GM12878 (cell line): ENCODE data around the gene C2. TPM values are rescaled to one million over a fixed set of nuclear protein-coding genes. Genes with fewer than 3 reads are reported as not detected.
A peak's percentile ranks its signal among the peaks of the same experiment; 100 is the strongest.

Experiments
- ATAC-seq: fragments of 200-7000 bp; cut with Tn5 transposase; 3 replicates; pipeline ENCODE4 v1.9.1; 2020; ENCODE audit warnings: mild to moderate bottlenecking, moderate library complexity
- BruUV-seq: library from RNA; stranded (reverse); fragments of 400-500 nt; replicated peaks from 2 replicates; lab custom pipeline; 2021; lab: Mats Ljungman, UMichigan
- CTCF ChIA-PET: fragments of 300-600 bp; sonication (Branson Sonifier 250); formaldehyde crosslinking; extraction: SDS; loops from one replicate; lab custom pipeline; 2021; ENCODE audit warnings: inconsistent platforms; lab: Yijun Ruan, JAX
- POLR2A ChIA-PET: fragments of 350-600 bp; formaldehyde crosslinking; extraction: SDS; loops from one replicate; lab custom pipeline; 2021; ENCODE audit warnings: inconsistent platforms; lab: Charles Lee
- RAD21 ChIA-PET: fragments of 300-600 bp; sonication (Branson Sonifier 250); formaldehyde crosslinking; loops from one replicate; lab custom pipeline; 2023; ENCODE audit warnings: antibody characterized with exemption; ENCODE audit not compliant: unreplicated experiment; lab: Charles Lee
- SMC1A ChIA-PET: fragments of 300-600 bp; sonication (Branson Sonifier 250); formaldehyde crosslinking; loops from one replicate; lab custom pipeline; 2023; ENCODE audit not compliant: unreplicated experiment, uncharacterized antibody; lab: Charles Lee
- DNase-seq: peaks from one replicate; pipeline ENCODE4 v3.0.0-alpha.2; 2011; ENCODE audit warnings: low read depth, low spot score
- FAIRE-seq: peaks from 3 replicates; lab custom pipeline; 2011; peaks lifted over from hg19 to GRCh38; lab: Jason Lieb, UNC
- H2AFZ ChIP-seq: 2 replicates; pipeline ENCODE4 v1.6.0; 2011; ENCODE audit warnings: low read depth, low read length, control low read depth; ENCODE audit not compliant: control insufficient read depth
- H3K27ac ChIP-seq: 2 replicates; pipeline ENCODE4 v1.5.1; 2011; ENCODE audit warnings: control low read depth; ENCODE audit not compliant: control insufficient read depth, insufficient read depth
- H3K27me3 ChIP-seq, 2 experiments: replicated peaks in 1 of 2; 2 replicates each; pipeline versions ENCODE4 v1.6.0 to v1.6.1; 2011; ENCODE audit warnings: low read length in 1 of 2; ENCODE audit not compliant: control insufficient read depth in 2 of 2, insufficient read depth in 2 of 2
- H3K36me3 ChIP-seq, 2 experiments: 2 replicates each; pipeline ENCODE4 v1.5.1; 2011; ENCODE audit warnings: low read length in 1 of 2; ENCODE audit not compliant: control insufficient read depth in 2 of 2, insufficient read depth in 2 of 2
- H3K4me1 ChIP-seq: 2 replicates; pipeline ENCODE4 v1.6.1; 2011; ENCODE audit warnings: mild to moderate bottlenecking, low read length, moderate library complexity, mixed read lengths; ENCODE audit not compliant: control insufficient read depth, insufficient read depth
- H3K4me2 ChIP-seq: 2 replicates; pipeline ENCODE4 v1.6.0; 2011; ENCODE audit warnings: control low read depth; ENCODE audit not compliant: control insufficient read depth, insufficient read depth
- H3K4me3 ChIP-seq: fragments of 200-600 bp; sonication (generic); 2 replicates; pipeline ENCODE4 v1.5.1; 2016
- H3K79me2 ChIP-seq: 2 replicates; pipeline ENCODE4 v1.6.0; 2011; ENCODE audit warnings: low read length; ENCODE audit not compliant: control insufficient read depth, insufficient read depth
- H3K9ac ChIP-seq: 2 replicates; pipeline ENCODE4 v1.8.0; 2011; ENCODE audit warnings: low read length, control low read depth, mixed read lengths; ENCODE audit not compliant: control insufficient read depth, insufficient read depth
- H3K9me3 ChIP-seq: replicated peaks from 3 replicates; pipeline ENCODE4 v1.5.1; 2011; ENCODE audit warnings: mild to moderate bottlenecking, low read length; ENCODE audit not compliant: control insufficient read depth, insufficient read depth
- H4K20me1 ChIP-seq: 2 replicates; pipeline ENCODE4 v1.6.0; 2011; ENCODE audit not compliant: control insufficient read depth, insufficient read depth
- BACH1 ChIP-seq: fragments of 450-650 bp; IDR thresholded peaks from 2 replicates; pipeline ENCODE4 v1.6.1; 2017; ENCODE audit warnings: mild to moderate bottlenecking, borderline replicate concordance
- CBFB ChIP-seq: IDR thresholded peaks from 2 replicates; pipeline ENCODE4 v1.6.1; 2016; ENCODE audit warnings: antibody characterized with exemption, low read depth
- FOS ChIP-seq: IDR thresholded peaks from 3 replicates; pipeline ENCODE4 v1.6.1; 2011; ENCODE audit warnings: borderline replicate concordance; ENCODE audit not compliant: insufficient read length; ENCODE audit errors: extremely low read depth
- GATAD2B ChIP-seq: fragments of 450-650 bp; conservative IDR thresholded peaks from 2 replicates; pipeline ENCODE4 v1.6.1; 2017; ENCODE audit warnings: low read depth, mild to moderate bottlenecking, moderate library complexity
- MLLT1 ChIP-seq: fragments of 450-650 bp; IDR thresholded peaks from 2 replicates; pipeline ENCODE4 v1.6.1; 2016; ENCODE audit warnings: mild to moderate bottlenecking
- TCF12 ChIP-seq: IDR thresholded peaks from 2 replicates; pipeline ENCODE4 v1.6.1; 2011; ENCODE audit warnings: low read depth, mild to moderate bottlenecking, low read length
- ZSCAN29 ChIP-seq: fragments of 450-650 bp; IDR thresholded peaks from 2 replicates; pipeline ENCODE4 v1.6.1; 2017; ENCODE audit warnings: mild to moderate bottlenecking, moderate library complexity
- WGBS: methylation state at CpG from one replicate; pipeline ENCODE4 v1.1.6; 2016; ENCODE audit warnings: low lambda C conversion rate; ENCODE audit not compliant: insufficient replicate concordance, insufficient coverage; ENCODE audit errors: missing lambda C conversion rate; 5-methylcytosine and 5-hydroxymethylcytosine counted together
- in situ Hi-C: fragments of 300-500 bp; cut with MboI; formaldehyde crosslinking; loops from 9 replicates; pipeline ENCODE4 v1.14.3; 2018; ENCODE audit warnings: mixed read lengths
- intact Hi-C: fragments of 100-400 bp; cut with micrococcal nuclease; formaldehyde crosslinking; loops from one replicate; pipeline ENCODE4 v1.14.2; 2022; ENCODE audit not compliant: unreplicated experiment
- polyA plus RNA-seq, 11 experiments: library from polyadenylated mRNA; depleted of rRNA in 4 of 11; unstranded in 6 of 11; stranded (reverse) in 5 of 11; fragments of >200 nt; fragmentation: Nextera tagmentation in 4 of 11; fragmentation: Illumina TruSeq in 1 of 11; extraction: Ambion mirVana in 4 of 11; extraction: Trizol in 1 of 11; gene quantifications; 1 replicate in 1 of 11; 2 replicates in 10 of 11; pipeline versions ENCODE4 v1.2.1 to v1.2.3, GENCODE V29; 2011 to 2016; ENCODE audit warnings: inconsistent platforms in 2 of 11, missing spikeins in 2 of 11, low read depth in 1 of 11
- total RNA-seq, 4 experiments: library from RNA; depleted of rRNA in 3 of 4; stranded (reverse); fragments of >200 nt in 3 of 4; fragmentation: Illumina TruSeq in 1 of 4; extraction: Trizol in 1 of 4; gene quantifications; 2 replicates each; pipeline versions ENCODE4 v1.2.1 to v1.2.3, GENCODE V29; 2013 to 2021

C2 gene
- total and polyA plus RNA-seq, 10 of the 15 experiments (the other 5 are each of a cell fraction or from before 2014, with no cell fraction given) = 0.06 to 0.97 (median 0.21) TPM; not detected in 5

- ChIA-PET RAD21 (no interaction called here), POLR2A (no interaction called here), CTCF (no interaction called here)
- H3K9me3 ChIP-seq = no peaks in the 10 kb centered on the region
- DNase-seq = no peak
- peaks cover 0 to 2% of the 10 kb centered on the region in 2 experiments; a peak in 2 of 4 replicates for H3K36me3 ChIP-seq
- H2AFZ ChIP-seq = no peak overlapping the region
- peaks cover 18% of the 10 kb centered on the region for H3K4me1 ChIP-seq
- ATAC-seq = no peak
- H3K79me2 ChIP-seq = peaks cover 12% of the 10 kb centered on the region
- intact Hi-C loops = loop anchor here (10.0 kb wide), 1 partner anchor 355 kb away; the partner anchor contains the start of genes ATP6V1G2, DDX39B and NFKBIL1
- no TSS peak for BruUV-seq
- TF ChIP-seq TCF12 (no peak), MLLT1 (peak; percentile 40; the same call in 1 of the 2 replicates), ZSCAN29 (no peak), CBFB (no peak), GATAD2B (no peak), FOS (no peak), BACH1 (no peak)
- TF ChIP-seq, all 136 proteins: peak for 1
- SMC1A ChIA-PET = interaction anchor here (0.6 kb wide), 1 partner anchor 251 kb away, joined by 3 read pairs; no protein-coding TSS in a partner anchor
- 93% methylated on average over 41 of the region's 49 CpGs for WGBS
- H3K27me3 ChIP-seq = no peaks in the 10 kb centered on the region
- no peak overlapping the region for H3K4me2 ChIP-seq
- in situ Hi-C loops = no loop called here
- H4K20me1 ChIP-seq = no peaks in the 10 kb centered on the region
- H3K27ac ChIP-seq = no peak overlapping the region
- no peak for FAIRE-seq
- no peak overlapping the region for H3K4me3 ChIP-seq
- no peak overlapping the region for H3K9ac ChIP-seq
Measured at GRCh38 chr6:31899882-31900722, 27.4 kb upstream of the C2 start.
